GM18520 (cell line): ENCODE results near the gene SEZ6L.

Experiments
- ATAC-seq: cut with Tn5 transposase; IDR thresholded peaks from one replicate; pipeline ENCODE4 v1.9.1; 2021; ENCODE audit not compliant: unreplicated experiment

SEZ6L gene

DNA sequence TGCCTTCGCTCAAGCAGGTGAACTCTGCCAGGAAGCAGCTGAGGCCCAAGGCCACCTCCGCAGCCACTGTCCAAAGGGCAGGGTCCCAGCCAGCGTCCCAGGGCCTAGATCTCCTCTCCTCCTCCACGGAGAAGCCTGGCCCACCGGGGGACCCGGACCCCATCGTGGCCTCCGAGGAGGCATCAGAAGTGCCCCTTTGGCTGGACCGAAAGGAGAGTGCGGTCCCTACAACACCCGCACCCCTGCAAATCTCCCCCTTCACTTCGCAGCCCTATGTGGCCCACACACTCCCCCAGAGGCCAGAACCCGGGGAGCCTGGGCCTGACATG, 123.4 kb downstream of the SEZ6L start:
- no peak for ATAC-seq

DNA sequence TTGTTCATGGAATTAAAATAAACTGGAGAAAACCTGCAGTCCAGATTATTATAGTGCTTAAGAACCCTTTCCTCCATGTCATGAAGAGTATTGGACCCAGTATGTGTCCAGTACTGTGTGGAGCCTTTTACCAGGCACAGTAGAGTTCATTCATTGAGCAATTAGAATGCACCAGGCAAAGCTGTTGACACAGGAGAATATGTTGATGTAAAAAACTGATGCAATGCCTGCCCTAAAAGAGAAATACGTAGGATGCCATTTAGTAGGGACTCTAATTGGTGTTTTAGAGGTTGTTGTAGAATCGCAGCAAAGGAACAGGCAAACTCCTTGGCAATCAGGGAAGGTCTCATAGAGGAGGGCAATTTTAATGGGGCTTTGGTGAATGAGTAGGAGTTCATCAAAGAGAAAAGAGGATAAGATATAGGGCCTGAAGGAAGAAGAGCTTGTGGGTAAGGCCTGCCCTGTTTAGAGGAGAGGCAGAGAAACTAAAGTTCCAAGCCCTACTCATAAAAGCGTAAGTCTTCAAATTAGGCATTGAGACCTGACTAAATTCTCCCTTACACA, 126.4 kb downstream of the SEZ6L start:
- ATAC-seq = no peak

DNA sequence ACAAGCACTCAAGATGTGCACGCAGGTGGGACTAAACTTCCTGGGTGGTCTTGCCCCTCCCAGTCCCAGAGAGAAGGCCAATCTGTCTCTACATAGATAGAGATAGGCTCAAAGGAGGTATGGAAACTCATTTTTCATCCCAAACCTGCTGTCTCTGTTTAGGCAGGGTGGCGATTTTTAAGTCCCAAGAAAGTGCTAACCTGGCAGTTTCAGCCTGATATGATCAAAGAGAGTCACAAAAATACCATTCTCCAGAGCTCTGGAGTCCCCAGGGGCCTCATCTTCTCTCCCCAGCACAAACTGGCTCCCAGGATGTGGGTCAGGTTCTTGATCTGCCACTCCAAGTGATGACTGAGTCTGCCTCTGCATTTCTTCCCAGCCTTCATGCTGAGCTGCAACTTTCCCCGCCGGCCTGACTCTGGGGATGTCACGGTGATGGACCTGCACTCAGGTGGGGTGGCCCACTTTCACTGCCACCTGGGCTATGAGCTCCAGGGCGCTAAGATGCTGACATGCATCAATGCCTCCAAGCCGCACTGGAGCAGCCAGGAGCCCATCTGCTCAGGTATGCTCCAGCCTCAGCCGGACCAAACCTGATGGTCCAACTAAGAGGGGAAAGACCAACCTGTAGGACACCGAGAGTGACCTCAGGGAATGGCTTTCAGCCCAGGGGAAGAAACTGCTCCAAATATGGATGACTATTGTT, 129.5 kb downstream of the SEZ6L start:
- no peak for ATAC-seq

DNA sequence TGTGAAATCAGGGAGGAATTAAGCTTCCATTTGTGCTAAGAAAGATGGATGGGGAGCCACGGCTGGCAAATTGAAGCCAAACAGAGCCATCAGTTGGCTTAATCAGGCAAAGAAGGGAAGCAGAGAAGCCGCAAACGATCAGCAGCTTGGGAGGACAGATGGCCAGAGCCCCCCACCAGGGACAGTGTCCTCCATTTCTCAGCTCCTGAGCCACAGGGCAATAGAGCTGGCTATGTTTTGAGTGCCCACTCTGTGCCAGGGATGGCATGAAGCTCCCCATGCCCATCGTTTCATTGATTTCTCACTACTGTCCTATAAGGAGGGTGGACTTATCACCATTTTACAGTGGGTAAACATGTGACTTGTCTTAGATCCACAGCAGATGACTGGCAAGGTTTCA, 133.5 kb downstream of the SEZ6L start:
- ATAC-seq = no peak

DNA sequence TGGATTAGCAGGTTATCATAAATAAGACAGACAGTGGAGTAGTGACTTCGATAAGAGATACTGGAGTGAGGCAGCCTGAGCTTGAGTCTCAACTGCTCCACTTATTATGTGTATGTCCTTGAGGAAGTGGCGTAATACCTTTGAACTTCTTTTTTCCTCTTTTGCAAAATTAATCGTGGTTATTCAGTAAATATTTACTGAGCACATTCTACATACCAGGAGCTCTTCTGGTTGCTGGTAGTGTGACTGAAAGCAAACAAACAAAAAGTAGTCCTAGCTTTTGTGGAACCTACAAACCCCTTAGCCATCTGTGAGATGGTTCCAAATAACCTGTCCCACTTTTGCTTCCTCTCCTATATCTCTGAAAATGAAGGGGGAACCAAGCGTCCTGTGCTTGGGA, 134.2 kb downstream of the SEZ6L start:
- ATAC-seq = no peak

DNA sequence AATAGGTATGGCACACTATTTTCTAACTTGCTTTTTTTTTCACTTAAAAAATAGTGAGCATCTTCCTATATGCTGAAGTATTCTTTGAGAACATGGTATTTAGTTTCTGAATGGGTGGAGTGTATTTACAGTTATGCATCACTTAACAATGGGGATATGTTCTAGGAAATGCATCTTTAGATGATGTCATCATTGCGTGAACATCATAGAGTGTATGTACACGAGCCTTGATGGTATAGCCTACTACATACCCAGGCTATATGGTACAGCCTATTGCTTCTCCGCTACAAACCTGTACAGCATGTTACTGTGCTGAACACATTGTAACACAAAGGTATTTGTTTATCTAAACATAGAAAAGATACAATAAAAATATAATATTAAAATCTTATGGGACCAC, 135.5 kb downstream of the SEZ6L start:
- ATAC-seq = no peak

DNA sequence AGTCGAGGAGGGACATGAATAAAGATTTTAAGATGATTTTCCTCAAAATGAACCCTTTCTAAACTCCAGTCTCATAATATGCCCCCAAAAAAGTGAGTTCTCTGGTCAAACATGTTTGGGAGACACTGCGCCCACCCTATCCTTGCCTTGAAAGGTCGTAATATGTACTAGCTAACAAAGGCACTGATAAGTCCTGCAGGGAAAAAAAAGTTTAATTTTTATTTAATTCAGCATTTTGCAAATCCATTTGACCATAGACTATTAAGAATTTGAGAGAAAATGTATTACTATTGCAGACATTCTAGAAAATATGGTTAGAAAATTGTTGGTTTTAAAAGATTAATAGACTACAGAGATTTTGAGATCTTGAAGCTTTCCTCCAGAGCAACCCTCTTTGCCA, 139.2 kb downstream of the SEZ6L start:
- ATAC-seq = no peak

DNA sequence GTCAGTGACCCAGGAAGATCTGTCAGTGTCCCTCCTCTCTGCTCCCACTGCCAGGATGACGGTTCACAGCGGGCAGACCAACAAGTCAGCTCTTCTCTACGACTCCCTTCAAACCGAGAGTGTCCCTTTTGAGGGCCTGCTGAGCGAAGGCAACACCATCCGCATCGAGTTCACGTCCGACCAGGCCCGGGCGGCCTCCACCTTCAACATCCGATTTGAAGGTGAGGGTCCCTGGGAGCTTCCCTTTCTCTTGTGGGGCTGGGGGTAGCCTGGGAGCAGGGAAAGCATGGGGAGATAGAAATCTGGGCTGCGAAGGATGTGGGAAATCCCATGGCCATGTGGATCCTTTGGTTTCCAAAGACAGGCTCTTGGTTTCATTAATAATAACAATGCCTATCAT, 141.4 kb downstream of the SEZ6L start:
- no peak for ATAC-seq

DNA sequence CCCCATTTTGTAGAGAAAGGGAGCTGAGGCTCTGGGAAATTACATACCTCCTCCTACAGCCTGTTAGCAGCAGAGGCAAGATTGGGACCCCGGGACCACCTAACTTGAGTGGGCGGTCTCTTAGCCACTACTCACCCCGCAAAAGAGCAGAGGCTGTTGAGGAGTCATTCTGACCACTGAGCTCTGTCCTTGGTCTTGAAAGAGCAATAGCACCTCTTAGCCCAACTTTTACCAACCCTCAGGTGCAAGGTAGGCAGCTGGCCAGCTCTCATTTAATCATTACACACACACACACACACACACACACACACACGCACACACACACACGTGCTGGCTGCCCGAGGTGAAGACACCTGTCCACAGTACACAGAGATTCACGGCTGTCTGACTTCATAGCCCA, 144.0 kb downstream of the SEZ6L start:
- ATAC-seq = no peak

DNA sequence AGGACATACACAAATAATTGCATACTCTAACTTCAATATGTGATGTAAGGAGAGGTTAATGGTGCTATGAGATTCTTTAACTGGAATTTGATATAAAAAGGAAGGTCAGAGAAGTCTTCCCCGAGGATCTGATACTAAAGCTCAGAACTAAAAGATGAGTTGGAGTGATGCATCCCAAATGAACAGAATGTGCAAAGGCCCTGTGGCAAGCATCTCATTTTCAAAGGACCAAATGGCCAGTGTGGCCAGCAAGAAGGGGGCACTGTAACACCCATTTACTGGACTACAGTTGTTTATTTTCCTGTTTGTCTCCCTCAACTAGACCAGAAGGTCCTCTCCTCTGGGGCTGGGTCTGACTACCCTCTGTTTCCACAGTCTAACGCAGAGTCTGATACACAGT, 144.9 kb downstream of the SEZ6L start:
- no peak for ATAC-seq

DNA sequence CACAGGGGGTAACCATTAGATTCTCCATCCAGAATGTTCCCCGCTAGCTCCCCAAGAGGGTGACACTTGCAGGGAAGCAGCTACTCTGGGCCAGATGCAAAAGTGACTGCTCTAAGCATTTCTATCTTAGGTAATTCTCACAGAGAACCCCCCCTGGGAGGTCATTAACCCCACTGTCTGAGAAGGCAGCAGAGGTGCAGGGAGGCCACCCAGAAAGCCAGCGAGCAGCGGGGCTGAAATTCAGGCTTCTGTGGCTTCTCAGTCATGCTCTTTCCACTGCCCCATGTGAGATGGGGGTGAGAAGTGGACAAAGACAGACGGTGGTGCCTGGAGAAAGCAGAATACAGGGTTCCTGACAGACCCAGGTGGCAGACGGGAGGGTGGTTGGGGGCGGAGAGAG, 145.4 kb downstream of the SEZ6L start:
- ATAC-seq = no peak

DNA sequence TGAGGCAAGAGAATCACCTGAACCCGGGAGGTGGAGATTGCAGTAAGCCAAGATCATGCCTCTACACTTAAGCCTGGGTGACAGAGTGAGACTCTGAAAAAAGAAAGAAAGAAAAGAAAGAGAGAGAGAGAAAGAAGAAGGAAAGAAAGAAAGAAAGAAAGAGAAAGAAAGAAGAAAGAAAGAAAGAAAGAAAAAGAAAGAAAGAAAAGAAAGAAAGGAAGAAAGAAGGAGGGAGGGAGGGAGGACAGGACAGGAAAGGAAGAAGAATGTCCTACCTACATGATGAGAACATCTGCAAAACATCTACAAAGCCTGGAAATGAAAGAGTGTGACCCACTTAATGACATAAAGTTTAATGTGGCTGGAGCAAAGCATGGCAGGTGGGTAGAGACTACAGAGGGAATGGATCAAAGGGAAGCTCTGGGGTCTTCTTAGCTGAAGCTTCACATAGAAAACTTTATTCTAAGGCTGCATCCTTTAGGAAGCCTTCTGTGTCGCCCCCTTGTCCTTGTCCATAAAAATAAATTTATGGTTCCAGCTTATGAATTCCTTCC, 147.5 kb downstream of the SEZ6L start:
- ATAC-seq = no peak

DNA sequence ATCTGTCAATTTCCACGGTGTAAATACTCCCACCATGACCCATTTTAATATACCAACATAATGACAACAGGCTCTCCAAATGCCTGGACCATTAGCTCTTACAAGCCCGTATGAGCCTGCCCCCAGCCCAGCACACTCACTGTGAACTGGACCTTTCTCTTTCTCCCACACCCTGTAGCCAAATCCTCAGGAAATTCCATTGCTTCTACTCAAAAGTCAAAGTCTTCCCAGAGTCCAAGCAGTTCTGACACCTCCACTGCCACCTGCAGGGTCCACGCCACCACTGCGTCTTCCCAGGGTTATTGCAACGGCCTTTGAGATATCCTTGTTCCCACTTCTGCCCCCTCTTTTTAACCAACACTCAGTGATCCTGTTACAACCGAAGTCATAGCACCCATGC, 149.7 kb downstream of the SEZ6L start:
- ATAC-seq = no peak

DNA sequence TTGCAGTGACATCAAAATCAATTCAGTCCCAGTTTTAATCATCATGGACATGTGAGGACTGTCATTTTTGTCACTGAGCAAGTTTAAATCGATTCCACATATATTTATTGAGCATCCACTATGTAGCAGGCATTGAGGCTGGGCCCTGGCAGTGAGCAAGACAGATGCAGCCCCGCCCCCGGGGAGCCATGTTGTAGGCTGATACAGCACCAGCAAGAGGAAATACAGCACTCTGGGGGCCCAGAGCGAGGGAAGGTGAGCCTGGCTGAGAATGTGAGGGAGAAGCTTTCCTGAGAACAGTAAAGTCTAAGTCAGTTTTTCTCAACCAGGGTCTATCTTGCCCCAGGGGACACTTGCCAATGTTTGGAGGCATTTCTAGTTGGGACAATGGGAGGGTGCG, 151.2 kb downstream of the SEZ6L start:
- ATAC-seq = no peak

DNA sequence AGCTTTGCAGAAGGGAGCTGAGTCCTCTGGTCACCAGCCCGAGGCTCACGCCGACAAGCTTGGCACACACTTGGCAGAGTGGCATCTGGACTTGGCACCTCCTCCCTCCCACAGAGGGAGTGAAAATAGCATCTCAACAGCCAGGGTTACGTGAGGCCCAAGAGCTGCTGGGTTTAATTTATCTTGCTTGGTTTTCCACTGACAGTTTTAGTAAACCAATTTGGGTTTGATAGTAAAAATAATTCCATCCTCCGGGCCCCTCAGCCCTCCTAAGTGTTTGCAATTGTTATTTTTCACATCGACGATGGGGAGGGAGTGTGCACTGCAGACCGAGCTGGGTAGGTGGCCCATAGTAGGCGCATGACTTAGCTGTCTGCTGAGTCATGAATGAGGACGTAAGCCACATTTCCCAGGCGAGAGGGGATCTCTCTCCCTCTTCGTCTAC, 152.2 kb downstream of the SEZ6L start:
- no peak for ATAC-seq

DNA sequence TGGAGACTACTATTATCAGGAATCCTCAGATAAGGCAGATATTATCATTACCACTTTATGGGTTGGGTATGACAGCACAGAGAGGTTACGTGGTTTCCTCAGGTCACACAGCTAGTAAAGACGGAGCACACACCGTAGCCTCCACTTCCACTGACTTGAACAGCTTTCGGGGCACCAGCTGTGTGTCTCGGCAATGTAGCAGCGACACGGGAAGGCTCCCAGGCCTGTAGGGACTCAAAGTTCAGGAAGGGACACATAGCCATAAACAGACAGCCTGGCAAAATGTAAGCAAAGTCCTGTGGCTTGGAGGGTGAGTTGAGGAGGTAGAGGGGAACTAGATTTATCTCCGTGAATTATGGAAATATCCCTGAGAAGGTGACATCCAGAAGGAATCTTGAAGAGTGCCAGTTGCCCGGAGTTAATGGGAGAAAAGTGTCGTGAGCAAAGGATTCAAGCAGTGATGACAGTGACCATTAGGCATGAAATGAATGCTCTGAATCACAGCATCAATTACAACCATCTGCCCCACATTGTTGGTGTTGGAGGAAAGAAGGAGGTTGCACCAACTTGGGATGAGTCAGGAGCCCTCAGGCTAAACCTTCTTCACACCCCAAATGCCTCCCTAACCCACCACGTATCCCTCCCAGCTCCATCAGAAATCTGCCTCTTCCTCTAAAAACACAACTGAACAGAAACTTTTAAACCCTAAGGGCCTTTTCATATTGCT, 153.1 kb downstream of the SEZ6L start:
- no peak for ATAC-seq

DNA sequence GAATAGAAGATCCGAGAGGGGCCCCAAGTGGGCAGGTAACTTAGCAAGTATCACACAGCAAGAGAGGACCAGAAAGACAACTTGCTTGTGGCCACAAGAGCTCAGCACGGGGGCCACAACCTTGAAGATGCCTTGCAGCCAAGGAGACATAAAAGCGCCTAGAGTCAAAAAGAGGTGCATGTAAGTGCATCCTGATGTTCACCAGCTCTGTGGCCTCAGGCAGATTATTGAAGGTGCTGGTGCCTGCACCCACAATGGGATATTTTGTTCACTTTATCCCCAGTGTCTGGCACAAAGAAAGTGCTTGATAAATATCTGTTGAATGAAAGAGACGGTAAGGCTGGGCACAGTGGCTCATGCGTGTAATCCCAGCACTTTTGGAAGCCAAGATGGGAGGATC, 153.8 kb downstream of the SEZ6L start:
- no peak for ATAC-seq

DNA sequence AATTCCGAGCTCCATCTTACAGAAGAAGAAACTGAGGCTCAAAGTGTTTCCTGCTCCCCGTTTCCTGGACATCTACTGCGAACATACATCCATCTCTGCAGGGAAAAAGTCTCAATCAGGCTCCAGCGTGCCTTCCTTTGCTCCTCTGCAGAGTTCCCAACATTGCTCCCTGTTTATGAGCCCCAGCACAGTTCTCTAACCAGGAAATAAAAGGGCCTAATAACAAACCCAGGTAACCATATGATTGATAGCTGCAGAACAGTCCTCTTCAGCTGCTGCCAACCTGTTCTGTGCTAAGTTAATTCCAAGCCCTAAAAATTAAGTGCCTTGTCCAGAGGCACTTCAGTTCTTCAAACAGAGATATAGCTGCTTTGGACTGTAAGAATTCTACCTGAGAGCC, 154.9 kb downstream of the SEZ6L start:
- no peak for ATAC-seq

DNA sequence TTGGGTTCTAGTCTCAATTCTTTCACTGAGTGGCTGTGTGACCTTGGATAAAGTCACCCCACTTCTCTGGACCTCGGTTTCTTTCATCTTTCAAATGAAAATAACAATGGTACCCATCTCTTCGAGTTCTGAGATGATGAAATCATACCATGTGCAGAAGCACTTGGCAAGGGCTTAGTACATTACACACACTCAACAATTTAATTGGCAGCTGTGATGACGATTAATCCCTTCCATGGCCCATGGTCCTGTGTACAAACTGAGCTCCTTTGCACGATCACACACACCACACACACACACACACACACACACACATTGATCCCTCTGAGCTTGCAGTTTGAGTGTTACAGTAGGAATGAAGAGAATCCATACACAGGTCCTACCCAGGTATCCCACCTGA, 156.4 kb downstream of the SEZ6L start:
- no peak for ATAC-seq

DNA sequence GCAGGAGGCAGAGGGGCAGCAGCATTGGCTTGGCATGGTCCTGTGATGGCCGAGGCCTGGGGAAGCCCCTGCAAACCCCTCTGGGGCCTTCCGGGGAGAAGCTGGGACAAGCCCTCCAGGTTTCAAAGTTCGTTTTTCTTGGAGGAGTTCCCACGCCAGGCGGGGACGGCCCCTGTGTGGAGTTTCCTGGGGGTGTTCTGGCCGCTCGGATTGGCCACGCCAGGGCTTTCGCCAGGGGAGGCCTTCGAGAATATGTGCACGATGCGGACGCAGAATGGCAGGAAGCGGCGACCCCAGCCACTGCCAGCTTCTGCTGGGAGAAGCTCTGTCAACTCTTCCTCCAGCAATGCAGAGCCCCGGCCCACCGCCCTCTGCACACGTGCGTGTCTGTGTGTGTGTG, 157.5 kb downstream of the SEZ6L start:
- no peak for ATAC-seq

DNA sequence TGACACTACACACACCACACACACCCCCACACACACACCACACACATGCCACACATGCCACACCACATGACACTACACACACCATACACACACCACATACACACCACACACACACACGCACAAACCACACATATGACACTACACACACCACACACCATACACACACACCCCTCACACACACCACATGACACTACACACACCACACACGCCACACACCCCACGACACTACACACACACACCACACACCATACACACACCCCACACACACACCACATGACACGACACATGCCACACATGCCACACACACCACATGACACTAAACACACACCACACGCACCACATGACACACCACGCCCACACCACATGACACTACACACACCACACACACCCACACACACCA, 158.0 kb downstream of the SEZ6L start:
- no peak for ATAC-seq

DNA sequence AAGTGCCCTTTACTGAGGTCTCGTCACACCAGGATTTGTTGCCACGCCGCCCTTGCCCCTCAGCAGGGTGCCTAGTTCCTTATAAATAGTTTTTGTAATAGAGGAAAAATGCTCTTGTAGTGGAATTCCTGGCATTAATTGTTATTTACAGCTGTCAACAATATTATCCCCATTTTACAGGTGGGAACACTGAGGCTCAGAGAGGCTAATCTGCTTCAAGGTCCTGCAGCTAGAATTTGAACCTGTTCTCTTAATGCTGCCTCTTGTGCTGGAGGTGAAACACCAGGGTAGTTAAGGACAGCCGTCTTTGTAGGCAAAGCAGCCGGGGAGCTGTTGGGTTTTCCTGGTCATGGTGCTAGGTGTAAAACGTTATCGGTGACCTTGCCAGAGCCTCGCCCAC, 159.0 kb downstream of the SEZ6L start:
- no peak for ATAC-seq
